ENCODE results near the gene CCDC69.

CCDC69 gene

GRCh38 chr5:151142933-151143332, 81.0 kb downstream of the CCDC69 start:
- DNase-seq (ENCODE audit: low spot score): no peak

- no peak for DNase-seq (ENCODE audit: low spot score)
Measured at GRCh38 chr5:151141535-151141934, 82.4 kb downstream of the CCDC69 start.

DNA sequence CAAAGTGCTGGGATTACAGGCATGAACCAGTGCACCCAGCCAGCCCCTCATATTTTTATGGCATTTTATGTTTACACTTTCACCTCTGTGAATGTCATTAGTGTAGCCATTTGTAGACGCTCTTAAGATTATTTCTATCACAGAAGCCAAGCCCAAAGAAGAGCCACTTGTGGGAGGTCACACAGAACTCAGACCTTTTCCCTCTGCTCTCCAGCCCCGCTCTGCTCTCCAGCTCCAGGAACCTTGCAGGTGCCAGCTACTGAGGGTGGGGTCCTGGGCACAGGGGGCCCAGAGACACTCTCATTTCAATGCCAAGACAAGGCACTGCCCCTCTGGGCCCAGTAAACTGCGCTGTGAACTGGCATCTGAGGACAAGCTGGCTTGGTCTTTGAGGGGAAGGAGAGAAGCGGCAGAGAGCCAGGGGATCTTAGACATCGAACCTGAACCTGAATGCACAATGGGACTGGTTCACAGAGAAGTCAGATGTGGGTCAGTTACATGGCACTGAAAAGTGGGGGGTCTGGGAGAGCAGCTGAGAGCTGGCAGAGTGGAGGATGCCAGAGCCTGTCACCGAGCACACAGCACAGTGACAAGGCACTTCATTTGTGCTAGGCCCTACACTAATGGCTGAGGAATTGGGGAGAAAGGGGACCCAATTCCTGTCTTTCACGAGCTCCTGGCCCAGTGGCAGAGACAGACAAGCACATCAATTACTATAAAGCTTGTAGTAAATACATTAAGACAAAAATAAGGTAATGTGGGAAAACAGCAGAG, 83.0 kb downstream of the CCDC69 start:
- no peak for DNase-seq (ENCODE audit: low spot score)

GRCh38 chr5:151139646-151140045, 84.2 kb downstream of the CCDC69 start:
- DNase-seq (ENCODE audit: low spot score): no peak

- DNase-seq (ENCODE audit: low spot score): no peak
Measured at GRCh38 chr5:151139015-151139414, 84.9 kb downstream of the CCDC69 start.

DNA sequence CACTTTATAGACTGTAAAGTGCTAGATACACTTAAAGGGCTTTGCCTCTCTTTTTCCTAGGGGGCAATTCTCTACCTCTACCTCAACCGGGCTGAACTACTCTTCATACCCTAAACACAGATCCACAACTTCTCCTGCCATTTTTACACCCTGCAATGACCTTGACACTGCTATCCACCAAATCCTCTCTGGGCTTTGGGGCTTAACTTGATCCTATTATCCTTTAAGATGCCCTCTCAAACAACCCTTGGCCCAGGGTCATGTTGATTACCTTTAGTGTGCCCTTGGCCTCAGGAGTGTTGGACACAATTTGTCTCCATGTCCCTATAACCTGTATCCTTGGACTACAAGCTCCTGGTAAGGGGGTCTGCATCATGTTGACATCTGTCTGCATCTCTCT, 85.8 kb downstream of the CCDC69 start:
- DNase-seq (ENCODE audit: low spot score): no peak

DNA sequence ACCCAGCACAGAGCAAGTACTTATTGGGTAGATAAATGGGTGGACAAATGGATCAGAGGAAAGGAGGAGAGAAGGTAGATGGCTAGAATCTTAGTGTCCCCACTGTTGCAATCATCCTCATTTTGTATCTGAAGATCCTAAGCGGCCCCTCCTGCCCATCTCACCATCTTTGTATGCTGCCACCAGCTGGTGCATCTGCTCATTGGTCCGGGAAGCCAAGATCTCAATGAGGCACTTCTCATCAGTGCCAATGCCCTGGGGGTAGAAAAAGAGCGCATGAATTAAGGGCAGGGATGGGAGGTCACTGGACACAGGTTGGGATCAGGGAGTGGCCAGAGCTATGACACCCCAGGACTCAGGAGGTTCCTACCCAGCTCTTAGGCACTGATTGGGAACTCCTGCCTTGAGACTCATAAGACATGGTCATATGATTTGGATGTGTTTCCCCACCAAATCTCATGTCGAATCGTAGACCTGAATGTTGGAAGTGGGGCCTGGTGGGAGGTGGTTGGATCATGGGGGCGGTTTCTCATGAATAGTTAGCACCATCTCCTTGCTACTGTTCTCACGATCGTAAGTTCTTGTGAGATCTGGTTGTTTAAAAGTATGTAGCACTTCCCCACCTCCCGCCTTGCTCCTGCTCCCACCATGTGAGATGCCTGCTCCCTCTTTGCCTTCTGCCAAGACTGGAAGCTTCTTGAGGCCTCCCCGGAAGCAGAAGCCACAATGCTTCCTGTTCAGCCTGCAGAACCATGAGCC, 86.6 kb downstream of the CCDC69 start:
- DNase-seq (ENCODE audit: low spot score): no peak

- no peak for DNase-seq (ENCODE audit: low spot score)
Measured at GRCh38 chr5:151134228-151134627, 89.7 kb downstream of the CCDC69 start.

GRCh38 chr5:151132963-151133362, 90.9 kb downstream of the CCDC69 start:
- DNase-seq (ENCODE audit: low spot score): no peak

Measured in COLO829 (cell line).